ENCODE measurements around the gene SCYL2.

Gene SCYL2

GRCh38 chr12:100372853-100373640 lies 106.1 kb downstream of the SCYL2 start:
- H3K4me3 Mint-ChIP-seq: no peak overlapping the region
- no peak overlapping the region for H3K27ac Mint-ChIP-seq (ENCODE audit: low read depth)
- H3K9me3 Mint-ChIP-seq: no peaks in the 10 kb centered on the region
- DNase-seq (ENCODE audit: low spot score in 2 of 2): no peak
- no peaks in the 10 kb centered on the region for H3K36me3 Mint-ChIP-seq (ENCODE audit: insufficient read depth)
- ATAC-seq (replicated peaks; ENCODE audit: extremely low read depth, poor library complexity, severe bottlenecking): no peak
- H3K4me1 Mint-ChIP-seq: no peaks in the 10 kb centered on the region
- peaks cover 29% of the 10 kb centered on the region for H3K27me3 Mint-ChIP-seq

GRCh38 chr12:100375038-100375735 lies 108.2 kb downstream of the SCYL2 start:
- H3K27ac Mint-ChIP-seq (ENCODE audit: low read depth): no peak overlapping the region
- H3K4me1 Mint-ChIP-seq: no peaks in the 10 kb centered on the region

GRCh38 chr12:100376161-100376560 lies 109.2 kb downstream of the SCYL2 start:
- Mint-ChIP-seq H3K27me3 (peaks cover 20% of the 10 kb centered on the region), H3K27ac (ENCODE audit: low read depth) (no peak overlapping the region), H3K36me3 (ENCODE audit: insufficient read depth) (no peaks in the 10 kb centered on the region), H3K4me3 (no peak overlapping the region), H3K4me1 (no peaks in the 10 kb centered on the region), H3K9me3 (no peaks in the 10 kb centered on the region)
- ATAC-seq (replicated peaks; ENCODE audit: extremely low read depth, poor library complexity, severe bottlenecking) (no peak), DNase-seq (ENCODE audit: low spot score in 2 of 2) (no peak)

More at GRCh38 chr12:100375038-100375735, 108.2 kb downstream of the SCYL2 start:
- H3K4me3 Mint-ChIP-seq: no peak overlapping the region
- H3K9me3 Mint-ChIP-seq: no peaks in the 10 kb centered on the region
- H3K36me3 Mint-ChIP-seq (ENCODE audit: insufficient read depth): no peaks in the 10 kb centered on the region
- H3K27me3 Mint-ChIP-seq: peaks cover 20% of the 10 kb centered on the region
- DNase-seq (ENCODE audit: low spot score in 2 of 2) (no peak), ATAC-seq (replicated peaks; ENCODE audit: extremely low read depth, poor library complexity, severe bottlenecking) (no peak)

GRCh38 chr12:100381379-100381778 lies 114.4 kb downstream of the SCYL2 start:
- no peak overlapping the region for H3K4me3 Mint-ChIP-seq
- no peaks in the 10 kb centered on the region for H3K4me1 Mint-ChIP-seq
- peaks cover 10% of the 10 kb centered on the region for H3K27me3 Mint-ChIP-seq
- H3K36me3 Mint-ChIP-seq (ENCODE audit: insufficient read depth): peaks cover 2% of the 10 kb centered on the region
- ATAC-seq (replicated peaks; ENCODE audit: extremely low read depth, poor library complexity, severe bottlenecking) (no peak), DNase-seq (ENCODE audit: low spot score in 2 of 2) (no peak)
- no peaks in the 10 kb centered on the region for H3K9me3 Mint-ChIP-seq
- no peak overlapping the region for H3K27ac Mint-ChIP-seq (ENCODE audit: low read depth)

DNA sequence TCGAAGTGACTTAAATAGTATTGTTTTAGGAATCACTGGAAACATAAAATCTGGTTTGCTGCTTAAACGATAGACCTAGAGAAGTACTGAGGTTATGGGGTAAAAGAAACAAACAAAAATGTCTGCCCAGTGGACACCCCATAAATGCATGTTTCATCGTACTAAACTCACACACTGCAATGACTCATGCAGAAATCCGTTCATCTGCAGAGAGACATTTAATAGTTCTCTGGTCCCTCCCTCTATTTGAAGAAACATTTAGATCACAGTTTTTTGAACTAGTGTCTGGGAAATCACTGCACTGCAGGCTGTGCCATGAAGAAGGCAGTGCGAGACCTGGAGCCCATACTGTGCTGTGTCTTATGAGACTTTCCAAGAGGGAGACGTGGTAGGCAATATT lies 115.4 kb downstream of the SCYL2 start:
- ATAC-seq (replicated peaks; ENCODE audit: extremely low read depth, poor library complexity, severe bottlenecking): no peak
- Mint-ChIP-seq H3K27me3 (peaks cover 14% of the 10 kb centered on the region), H3K9me3 (no peaks in the 10 kb centered on the region), H3K27ac (ENCODE audit: low read depth) (no peak overlapping the region), H3K4me3 (no peak overlapping the region), H3K36me3 (ENCODE audit: insufficient read depth) (peaks cover 2% of the 10 kb centered on the region), H3K4me1 (no peaks in the 10 kb centered on the region)
- DNase-seq (ENCODE audit: low spot score in 2 of 2): no peak

GRCh38 chr12:100383586-100384558 lies 116.9 kb downstream of the SCYL2 start:
- Mint-ChIP-seq H3K9me3 (no peaks in the 10 kb centered on the region), H3K4me3 (no peak overlapping the region), H3K27ac (ENCODE audit: low read depth) (no peak overlapping the region), H3K27me3 (peaks cover 17% of the 10 kb centered on the region), H3K36me3 (ENCODE audit: insufficient read depth) (peaks cover 2% of the 10 kb centered on the region), H3K4me1 (no peaks in the 10 kb centered on the region)
- ATAC-seq (replicated peaks; ENCODE audit: extremely low read depth, poor library complexity, severe bottlenecking): no peak
- no peak for DNase-seq (ENCODE audit: low spot score in 2 of 2)

- H3K4me3 Mint-ChIP-seq: no peak overlapping the region
- peaks cover 2% of the 10 kb centered on the region for H3K36me3 Mint-ChIP-seq (ENCODE audit: insufficient read depth)
- DNase-seq (ENCODE audit: low spot score in 2 of 2) (no peak), ATAC-seq (replicated peaks; ENCODE audit: extremely low read depth, poor library complexity, severe bottlenecking) (no peak)
- H3K27ac Mint-ChIP-seq (ENCODE audit: low read depth): no peak overlapping the region
- no peaks in the 10 kb centered on the region for H3K9me3 Mint-ChIP-seq
- peaks cover 17% of the 10 kb centered on the region for H3K27me3 Mint-ChIP-seq
- no peaks in the 10 kb centered on the region for H3K4me1 Mint-ChIP-seq
Measured at GRCh38 chr12:100384559-100384935, 117.6 kb downstream of the SCYL2 start.

DNA sequence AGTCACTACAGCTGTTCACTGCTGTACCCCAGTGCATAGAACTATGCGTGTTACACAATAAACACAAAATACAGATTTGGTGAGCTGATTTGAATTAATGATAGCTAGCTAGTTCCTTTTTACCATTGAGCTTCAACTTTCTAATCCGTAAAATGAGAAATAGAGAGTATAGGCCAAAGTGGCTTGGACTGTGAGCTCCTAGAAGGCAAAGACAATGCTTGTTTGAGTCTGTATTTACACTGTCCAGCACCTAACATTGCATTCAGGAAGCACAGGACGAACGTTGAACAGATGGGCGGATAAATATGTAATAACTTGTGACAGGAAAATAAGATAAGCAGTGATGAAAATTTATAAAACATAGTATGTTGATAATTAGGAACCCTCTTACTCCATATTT lies 121.4 kb downstream of the SCYL2 start:
- H3K4me3 Mint-ChIP-seq: no peak overlapping the region
- no peaks in the 10 kb centered on the region for H3K9me3 Mint-ChIP-seq
- ATAC-seq (replicated peaks; ENCODE audit: extremely low read depth, poor library complexity, severe bottlenecking): no peak
- no peaks in the 10 kb centered on the region for H3K4me1 Mint-ChIP-seq
- H3K36me3 Mint-ChIP-seq (ENCODE audit: insufficient read depth): peaks cover 2% of the 10 kb centered on the region
- DNase-seq (ENCODE audit: low spot score in 2 of 2): no peak
- no peak overlapping the region for H3K27ac Mint-ChIP-seq (ENCODE audit: low read depth)
- H3K27me3 Mint-ChIP-seq: peaks cover 24% of the 10 kb centered on the region
